K562 (cell line): ENCODE data around the gene ITPR3. TPM values are rescaled to one million over a fixed set of nuclear protein-coding genes. Genes with fewer than 3 reads are reported as not detected.

ENCODE experiments used
- ATAC-seq: fragments of 200-7000 bp; cut with Tn5 transposase; 3 replicates; pipeline ENCODE4 v1.9.1; 2020; ENCODE audit warnings: moderate library complexity
- BruUV-seq: library from RNA; stranded (reverse); fragments of 400-500 nt; replicated peaks from 2 replicates; lab custom pipeline; 2021; lab: Mats Ljungman, UMichigan
- CTCF ChIA-PET: fragments of 300-600 bp; formaldehyde crosslinking; extraction: SDS; loops from one replicate; lab custom pipeline; 2021; ENCODE audit warnings: low intra/inter-chr PET ratio; lab: Yijun Ruan, JAX
- POLR2A ChIA-PET: fragments of 300-600, 350-650 bp; sonication (Branson Sonifier 250); formaldehyde crosslinking; extraction: SDS; loops from one replicate; lab custom pipeline; 2021; ENCODE audit warnings: antibody characterized with exemption, inconsistent platforms; lab: Yijun Ruan, JAX
- DNase-seq, 4 experiments: peaks; one replicate each; pipeline versions ENCODE4 v3.0.0 to v3.0.0-alpha.2; 2011 to 2018; ENCODE audit warnings: low spot score in 3 of 4, mixed read lengths in 3 of 4; ENCODE audit errors: extremely low read depth in 1 of 4
- FAIRE-seq: peaks from 2 replicates; lab custom pipeline; 2011; peaks lifted over from hg19 to GRCh38; lab: Jason Lieb, UNC
- H2AFZ ChIP-seq: 2 replicates; pipeline ENCODE4 v1.6.0; 2011; ENCODE audit warnings: low read depth, low read length, control low read depth, inconsistent platforms
- H3K27ac ChIP-seq: fragments of 200-600 bp; 3 replicates; pipeline ENCODE4 v1.8.0; 2011; ENCODE audit warnings: low read depth, mild to moderate bottlenecking, control low read depth, inconsistent platforms, low read length, moderate library complexity, mixed read lengths; ENCODE audit errors: extremely low read depth
- H3K27me3 ChIP-seq, 2 experiments: fragments of 300-600 bp in 1 of 2; 2 replicates in 1 of 2; 3 replicates in 1 of 2; pipeline versions ENCODE4 v1.6.0 to v1.8.0; 2011; ENCODE audit warnings: inconsistent platforms in 2 of 2, low read length in 2 of 2, mild to moderate bottlenecking in 1 of 2, mixed read lengths in 1 of 2, moderate library complexity in 1 of 2; ENCODE audit not compliant: control insufficient read depth in 2 of 2, insufficient read depth in 2 of 2
- H3K36me3 ChIP-seq: fragments of 300-600 bp; 3 replicates; pipeline ENCODE4 v1.8.0; 2011; ENCODE audit warnings: mild to moderate bottlenecking, low read length, inconsistent platforms; ENCODE audit not compliant: control insufficient read depth, insufficient read depth
- H3K4me1 ChIP-seq, 2 experiments: fragments of 200-600 bp in 1 of 2; replicated peaks in 1 of 2; 2 replicates in 1 of 2; 3 replicates in 1 of 2; pipeline versions ENCODE4 v1.5.1 to v1.8.0; 2011; ENCODE audit warnings: inconsistent platforms in 2 of 2, low read length in 2 of 2, mild to moderate bottlenecking in 1 of 2, mixed read lengths in 1 of 2, moderate library complexity in 1 of 2; ENCODE audit not compliant: control insufficient read depth in 2 of 2, insufficient read depth in 2 of 2
- H3K4me2 ChIP-seq: 2 replicates; pipeline ENCODE4 v1.6.1; 2011; ENCODE audit warnings: low read length, control low read depth, inconsistent platforms, mixed read lengths; ENCODE audit not compliant: insufficient read depth
- H3K4me3 ChIP-seq: fragments of 200-600 bp; sonication (generic), shearing (Covaris generic); 2 replicates; pipeline ENCODE4 v1.5.1; 2016; ENCODE audit warnings: control low read depth, inconsistent platforms
- H3K79me2 ChIP-seq: fragments of 200-600 bp; 3 replicates; pipeline ENCODE4 v1.8.0; 2011; ENCODE audit warnings: low read length, inconsistent platforms; ENCODE audit not compliant: control insufficient read depth, insufficient read depth
- H3K9ac ChIP-seq, 2 experiments: 2 replicates each; pipeline versions ENCODE4 v1.6.0 to v1.6.1; 2011; ENCODE audit warnings: low read depth in 2 of 2, low read length in 2 of 2, control low read depth in 1 of 2, inconsistent platforms in 1 of 2, mild to moderate bottlenecking in 1 of 2, mixed read lengths in 1 of 2; ENCODE audit not compliant: insufficient read depth in 1 of 2
- H3K9me1 ChIP-seq: one replicate; pipeline ENCODE4 v1.6.0; 2011; ENCODE audit warnings: inconsistent platforms, mild to moderate bottlenecking, low read length, moderate library complexity; ENCODE audit not compliant: control insufficient read depth, insufficient read depth
- H3K9me3 ChIP-seq: replicated peaks from 2 replicates; pipeline ENCODE4 v1.5.1; 2011; ENCODE audit warnings: low read depth, low read length, inconsistent platforms; ENCODE audit not compliant: control insufficient read depth, insufficient read depth
- H4K20me1 ChIP-seq: replicated peaks from 2 replicates; pipeline ENCODE4 v1.6.1; 2011; ENCODE audit warnings: low read length, inconsistent platforms, mixed read lengths; ENCODE audit not compliant: control insufficient read depth, insufficient read depth
- C11orf30 ChIP-seq: fragments of 450-650 bp; IDR thresholded peaks from 2 replicates; pipeline ENCODE4 v1.6.1; 2016; ENCODE audit warnings: low read depth, mild to moderate bottlenecking
- DMBX1 ChIP-seq: fragments of 250-450 bp; sonication (Bioruptor Pico); IDR thresholded peaks from 2 replicates; pipeline ENCODE4 v1.8.0; 2022; ENCODE audit warnings: inconsistent platforms, mild to moderate bottlenecking, moderate library complexity, borderline replicate concordance
- ELF4 ChIP-seq: fragments of 450-650 bp; formaldehyde crosslinking; IDR thresholded peaks from 2 replicates; pipeline ENCODE4 v1.4.0; 2022; ENCODE audit warnings: missing genetic modification characterization
- ELK3 ChIP-seq: fragments of 450-650 bp; formaldehyde crosslinking; IDR thresholded peaks from 2 replicates; pipeline ENCODE4 v1.4.0; 2020; ENCODE audit warnings: mild to moderate bottlenecking
- FOXK2 ChIP-seq, 2 experiments: fragments of 450-650 bp; IDR thresholded peaks in 1 of 2; conservative IDR thresholded peaks in 1 of 2; 2 replicates each; pipeline ENCODE4 v1.6.1; 2016; ENCODE audit warnings: low read depth in 2 of 2, mild to moderate bottlenecking in 1 of 2
- MAFG ChIP-seq: fragments of 450-650 bp; conservative IDR thresholded peaks from 2 replicates; pipeline ENCODE4 v1.6.1; 2016; ENCODE audit warnings: missing genetic modification characterization, missing compliant biosample characterization
- POLR2G ChIP-seq: fragments of 200-400 bp; formaldehyde crosslinking; IDR thresholded peaks from 2 replicates; pipeline ENCODE4 v1.6.1; 2017; ENCODE audit warnings: low read depth, mild to moderate bottlenecking, antibody characterized with exemption, low read length, moderate library complexity
- STAG1 ChIP-seq: sonication (generic); formaldehyde crosslinking; IDR thresholded peaks from 2 replicates; pipeline ENCODE4 v1.5.0; 2020; ENCODE audit warnings: missing genetic modification reagents, borderline replicate concordance
- WGBS: fragments of 100-300 bp; shearing (Covaris generic); methylation state at CpG from one replicate; pipeline ENCODE4 v1.1.6; 2016; ENCODE audit warnings: low coverage, mixed read lengths; ENCODE audit not compliant: insufficient coverage; ENCODE audit errors: missing lambda C conversion rate; 5-methylcytosine and 5-hydroxymethylcytosine counted together
- in situ Hi-C: fragments of 300-500 bp; cut with MboI; formaldehyde crosslinking; loops from 4 replicates; pipeline ENCODE4 v1.15.0; 2018; ENCODE audit warnings: inconsistent platforms, mixed read lengths
- intact Hi-C: fragments of 100-400 bp; cut with micrococcal nuclease; formaldehyde crosslinking; loops from 2 replicates; pipeline ENCODE4 v1.14.2; 2022
- polyA plus RNA-seq, 8 experiments: library from polyadenylated mRNA; depleted of rRNA in 4 of 8; stranded (reverse) in 5 of 8; unstranded in 3 of 8; fragments of >200 nt; fragmentation: Nextera tagmentation in 2 of 8; fragmentation: Illumina TruSeq in 1 of 8; extraction: Ambion mirVana in 2 of 8; extraction: Trizol in 1 of 8; gene quantifications; 2 replicates each; pipeline versions ENCODE4 v1.2.1 to v1.2.3, GENCODE V29; 2011 to 2014; ENCODE audit warnings: inconsistent platforms in 1 of 8, missing spikeins in 1 of 8
- total RNA-seq, 7 experiments: library from RNA; depleted of rRNA in 6 of 7; stranded (reverse); fragments of >200 nt in 6 of 7; fragmentation: Illumina TruSeq in 2 of 7; extraction: Trizol in 2 of 7; gene quantifications; 2 replicates each; pipeline versions ENCODE4 v1.2.1 to v1.2.3, GENCODE V29; 2011 to 2021; ENCODE audit warnings: low replicate concordance in 1 of 7
- TF ChIP-seq, protein P1 (sequence below): sonication (generic); formaldehyde crosslinking; IDR thresholded peaks from 2 replicates; pipeline ENCODE4 v1.8.1; 2023; ENCODE audit warnings: mild to moderate bottlenecking, missing genetic modification reagents, moderate library complexity
- TF ChIP-seq, protein P2 (sequence below): sonication (generic); formaldehyde crosslinking; IDR thresholded peaks from 2 replicates; pipeline ENCODE4 v1.8.0; 2022; ENCODE audit warnings: mild to moderate bottlenecking, missing genetic modification reagents

ITPR3 gene
- total and polyA plus RNA-seq, 9 of the 15 experiments (the other 6 are each of a cell fraction or from before 2014, with no cell fraction given): 0.39 to 35.7 (median 13.2) TPM

DNA sequence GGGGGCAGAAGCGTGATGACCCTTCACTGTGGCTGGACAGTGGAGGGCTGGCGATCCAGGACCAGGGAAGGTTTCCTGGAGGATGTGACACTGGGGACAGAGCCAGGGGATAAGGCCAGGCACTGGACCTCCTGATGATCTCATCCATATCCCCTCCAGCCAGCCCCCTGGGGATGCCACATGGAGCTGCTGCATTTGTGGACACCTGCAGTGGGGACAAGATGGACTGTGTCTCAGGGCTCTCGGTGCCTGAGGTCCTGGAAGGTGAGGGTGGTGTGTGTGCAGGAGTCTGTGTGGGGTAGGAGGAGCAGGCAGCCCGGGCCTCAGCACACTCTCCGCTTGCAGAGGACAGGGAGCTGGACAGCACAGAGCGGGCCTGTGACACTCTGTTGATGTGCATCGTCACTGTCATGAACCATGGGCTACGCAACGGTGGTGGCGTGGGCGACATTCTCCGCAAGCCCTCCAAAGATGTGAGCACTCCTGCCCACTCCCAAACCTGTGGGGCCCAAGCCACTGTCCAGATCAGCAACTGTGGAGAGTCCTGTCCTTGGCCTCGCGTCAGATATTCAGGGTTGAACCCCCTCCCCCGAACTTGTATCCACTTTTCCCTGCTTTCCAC lies 70.4 kb downstream of the ITPR3 start:
- Histone ChIP-seq H3K9me1 (no peaks in the 10 kb centered on the region), H4K20me1 (peaks cover 9% of the 10 kb centered on the region; the same call in 1 of the 2 replicates), H3K9me3 (no peaks in the 10 kb centered on the region), H3K4me3 (no peak overlapping the region), H3K27me3 (no peaks in the 10 kb centered on the region), H3K4me2 (no peak overlapping the region), H3K79me2 (no peaks in the 10 kb centered on the region)
- POLR2A ChIA-PET: interaction anchor here (0.7 to 1.2 kb wide), 2 partner anchors 107 to 1543 kb away, joined by 3 read pairs; no protein-coding TSS in a partner anchor
- WGBS: 86% methylated on average over 15 of the region's 15 CpGs
- CTCF ChIA-PET: no interaction called here
- FAIRE-seq: no peak
- in situ Hi-C loops: no loop called here
- TF ChIP-seq POLR2G: 0 out of 2 replicates have a peak, but pooled peaks have one; percentile 10
- no peak for TF ChIP-seq DMBX1 (CRISPR knock-in tag)
- TF ChIP-seq, all 486 proteins: peak for 1
- Histone ChIP-seq H3K9ac (0 out of 4 replicates have a peak overlapping the region, but pooled peaks of 1 of the 2 experiments have one; percentile 24), H2AFZ (no peak overlapping the region), H3K36me3 (peaks cover 98% of the 10 kb centered on the region), H3K4me1 (peaks cover 5 to 30% of the 10 kb centered on the region in 2 experiments; a peak in 4 of 5 replicates), H3K27ac (no peak overlapping the region)
- intact Hi-C loops: no loop called here
- ATAC-seq (no peak), DNase-seq (no peak)
- no TSS peak for BruUV-seq

DNA sequence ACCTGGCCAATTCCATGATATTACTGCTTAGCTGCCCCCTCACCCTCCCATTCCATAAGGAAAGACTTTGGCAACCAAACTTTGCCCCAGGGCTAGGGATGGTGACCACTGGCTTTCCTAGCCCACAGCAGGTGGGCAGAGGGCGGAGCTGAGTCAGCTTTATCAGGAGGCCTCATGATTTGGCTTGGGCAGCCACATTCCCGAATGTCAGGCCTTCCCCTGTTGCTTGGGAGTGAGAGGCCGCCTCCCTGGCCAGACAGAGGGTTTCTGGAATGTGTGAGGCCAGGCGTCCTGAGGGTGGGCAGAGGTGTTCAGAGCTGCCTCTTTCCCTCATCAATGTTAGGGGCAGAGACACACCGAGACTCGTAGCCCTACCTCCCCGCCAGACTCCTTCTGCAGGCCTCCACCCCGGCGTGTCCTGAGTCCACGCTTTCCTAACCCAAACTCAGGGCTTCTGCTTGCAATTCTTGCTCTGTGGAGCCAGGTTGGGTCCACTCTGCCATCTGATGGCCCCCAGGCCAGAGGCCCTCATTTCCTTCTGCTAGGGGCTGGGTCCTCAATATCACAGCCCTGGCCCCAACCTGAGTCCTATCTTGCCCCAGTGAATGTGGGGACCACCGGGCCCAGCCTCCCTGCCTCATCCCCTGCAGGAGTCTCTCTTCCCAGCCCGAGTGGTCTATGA lies 71.1 kb downstream of the ITPR3 start:
- Histone ChIP-seq H3K4me3 (no peak overlapping the region), H3K36me3 (peaks cover 98% of the 10 kb centered on the region), H3K4me1 (peaks cover 5 to 30% of the 10 kb centered on the region in 2 experiments; a peak in 4 of 5 replicates), H3K79me2 (no peaks in the 10 kb centered on the region), H3K9ac (peak overlapping the region in 1 of 2 experiments; percentile 72; a peak in 2 of 4 replicates), H4K20me1 (peaks cover 9% of the 10 kb centered on the region; the same call in 1 of the 2 replicates), H3K9me3 (no peaks in the 10 kb centered on the region), H3K9me1 (no peaks in the 10 kb centered on the region), H3K27me3 (no peaks in the 10 kb centered on the region), H3K27ac (no peak overlapping the region), H3K4me2 (no peak overlapping the region), H2AFZ (no peak overlapping the region)
- CTCF ChIA-PET: no interaction called here
- no peak for FAIRE-seq
- WGBS: 69% methylated on average over 12 of the region's 12 CpGs
- POLR2A ChIA-PET: interaction anchor here (0.7 to 1.2 kb wide), 3 partner anchors 40 to 1543 kb away, joined by 3 read pairs; no protein-coding TSS in a partner anchor
- in situ Hi-C loops: no loop called here
- intact Hi-C loops: no loop called here
- no TSS peak for BruUV-seq
- no peak for ATAC-seq
- no peak for DNase-seq
- TF ChIP-seq STAG1 (CRISPR knock-in tag) (no peak), FOXK2 (conservative IDR thresholded peaks at IDR 0.05 in 1 of 2, IDR thresholded peaks at IDR 0.05 in 1 of 2; ENCODE audit: low read depth in 2 of 2) (no peak), ELK3 (no peak), C11orf30 (peak; percentile 82; the same call in 1 of the 2 replicates), ELF4 (CRISPR knock-in tag) (no peak), MAFG (tag) (peak; percentile 85)
- TF ChIP-seq, protein P1, sequence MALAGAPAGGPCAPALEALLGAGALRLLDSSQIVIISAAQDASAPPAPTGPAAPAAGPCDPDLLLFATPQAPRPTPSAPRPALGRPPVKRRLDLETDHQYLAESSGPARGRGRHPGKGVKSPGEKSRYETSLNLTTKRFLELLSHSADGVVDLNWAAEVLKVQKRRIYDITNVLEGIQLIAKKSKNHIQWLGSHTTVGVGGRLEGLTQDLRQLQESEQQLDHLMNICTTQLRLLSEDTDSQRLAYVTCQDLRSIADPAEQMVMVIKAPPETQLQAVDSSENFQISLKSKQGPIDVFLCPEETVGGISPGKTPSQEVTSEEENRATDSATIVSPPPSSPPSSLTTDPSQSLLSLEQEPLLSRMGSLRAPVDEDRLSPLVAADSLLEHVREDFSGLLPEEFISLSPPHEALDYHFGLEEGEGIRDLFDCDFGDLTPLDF (CRISPR knock-in tag): no peak
- TF ChIP-seq, protein P2, sequence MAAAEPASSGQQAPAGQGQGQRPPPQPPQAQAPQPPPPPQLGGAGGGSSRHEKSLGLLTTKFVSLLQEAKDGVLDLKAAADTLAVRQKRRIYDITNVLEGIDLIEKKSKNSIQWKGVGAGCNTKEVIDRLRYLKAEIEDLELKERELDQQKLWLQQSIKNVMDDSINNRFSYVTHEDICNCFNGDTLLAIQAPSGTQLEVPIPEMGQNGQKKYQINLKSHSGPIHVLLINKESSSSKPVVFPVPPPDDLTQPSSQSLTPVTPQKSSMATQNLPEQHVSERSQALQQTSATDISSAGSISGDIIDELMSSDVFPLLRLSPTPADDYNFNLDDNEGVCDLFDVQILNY (CRISPR knock-in tag): no peak
